BE2C (cell line): ENCODE results near the gene COX5A.
"Not testable (repeated sequence)": the region's sequence is repeated elsewhere in the genome, so short reads cannot be mapped to it uniquely, and the experiment has no call there.

ENCODE experiments used
- DNase-seq: peaks from one replicate; pipeline ENCODE4 v3.0.0-alpha.2; 2020
- H3K27me3 ChIP-seq: fragments of 250-450 bp; sonication (Bioruptor Pico); 2 replicates; pipeline ENCODE4 v1.5.1; 2020; ENCODE audit warnings: mild to moderate bottlenecking
- H3K36me3 ChIP-seq: fragments of 250-450 bp; sonication (Bioruptor Pico); 2 replicates; pipeline ENCODE4 v1.5.1; 2020; ENCODE audit warnings: mild to moderate bottlenecking
- H3K4me1 ChIP-seq: fragments of 250-450 bp; sonication (Bioruptor Pico); 2 replicates; pipeline ENCODE4 v1.5.1; 2020
- H3K4me3 ChIP-seq: 2 replicates; pipeline ENCODE4 v1.5.1; 2011; ENCODE audit warnings: low read depth, low read length
- H3K9me3 ChIP-seq: fragments of 250-450 bp; sonication (Bioruptor Pico); 2 replicates; pipeline ENCODE4 v1.5.1; 2020
- CTCF ChIP-seq: IDR thresholded peaks from 2 replicates; pipeline ENCODE4 v1.5.1; 2012; ENCODE audit warnings: mild to moderate bottlenecking, low read depth, low read length

COX5A gene

GRCh38 chr15:74951006-74951405 lies 13.1 kb upstream of the COX5A start:
- H3K4me1 ChIP-seq, result peaks cover 11% of the 10 kb centered on the region
- H3K36me3 ChIP-seq, result no peaks in the 10 kb centered on the region
- H3K9me3 ChIP-seq, result no peaks in the 10 kb centered on the region
- no peak overlapping the region for H3K4me3 ChIP-seq
- TF ChIP-seq CTCF, result no peak
- no peak for DNase-seq
- no peaks in the 10 kb centered on the region for H3K27me3 ChIP-seq

- TF ChIP-seq CTCF, result peak; percentile 100
- peak; percentile 79 for DNase-seq
- Histone ChIP-seq H3K4me3 (peak overlapping the region; percentile 34), H3K36me3 (no peaks in the 10 kb centered on the region), H3K9me3 (no peaks in the 10 kb centered on the region), H3K4me1 (peaks cover 11% of the 10 kb centered on the region), H3K27me3 (no peaks in the 10 kb centered on the region)
These were observed 12.4 kb upstream of the COX5A start for GRCh38 chr15:74950078-74950908.

- no peak for DNase-seq
These were observed 642 bp downstream of the COX5A start for GRCh38 chr15:74937272-74937589.

DNA sequence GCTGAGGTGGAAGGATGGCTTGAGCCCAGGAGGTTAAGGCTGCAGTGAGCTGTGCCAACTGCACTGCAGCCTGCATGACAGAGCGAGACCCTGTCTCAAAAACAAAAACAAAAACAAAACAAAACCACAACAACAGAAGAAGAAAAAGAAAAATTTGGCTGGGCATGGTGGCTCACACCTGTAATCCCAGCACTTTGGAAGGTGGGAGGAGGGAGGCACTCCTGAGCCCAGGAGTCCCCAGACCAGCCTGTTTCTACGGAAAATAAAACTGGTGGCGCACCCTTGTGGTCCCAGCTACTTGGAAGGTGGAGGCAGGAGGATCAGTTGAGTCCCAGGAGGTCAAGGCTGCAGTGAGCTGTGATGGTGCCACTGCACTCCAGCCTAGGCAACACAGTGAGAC lies 2.7 kb downstream of the COX5A start:
- H3K4me3 ChIP-seq, H3K4me1 ChIP-seq, H3K27me3 ChIP-seq, H3K9me3 ChIP-seq: not testable (repeated sequence)
- H3K36me3 ChIP-seq, result peaks cover 24% of the 10 kb centered on the region
- DNase-seq, result peak; percentile 40
- TF ChIP-seq CTCF, result peak; percentile 39

More at GRCh38 chr15:74937272-74937589, 642 bp downstream of the COX5A start:
- no peaks in the 10 kb centered on the region for H3K27me3 ChIP-seq
- H3K9me3 ChIP-seq, result no peaks in the 10 kb centered on the region
- TF ChIP-seq CTCF, result no peak
- no peaks in the 10 kb centered on the region for H3K4me1 ChIP-seq
- H3K36me3 ChIP-seq, result peaks cover 12% of the 10 kb centered on the region
- H3K4me3 ChIP-seq, result peak overlapping the region; percentile 80

DNA sequence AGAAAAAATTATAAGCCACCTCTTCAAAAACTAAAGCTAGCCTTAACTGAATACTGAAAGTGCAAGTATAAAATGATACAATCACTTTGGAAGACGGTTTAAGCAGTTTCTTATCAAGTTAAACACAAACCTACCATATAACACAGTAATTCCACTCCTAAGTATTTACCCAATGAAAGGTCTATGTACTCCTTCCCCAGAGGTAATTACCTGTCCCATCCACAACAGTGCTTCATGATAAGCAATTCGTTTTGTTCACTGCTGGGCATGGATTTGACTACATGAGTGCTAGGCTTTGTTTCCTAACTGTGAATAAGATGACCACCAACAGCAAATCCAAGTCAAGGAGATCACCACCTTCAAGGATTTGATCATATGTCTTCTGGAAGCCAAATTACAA lies 4.3 kb downstream of the COX5A start:
- H3K4me1 ChIP-seq, result no peaks in the 10 kb centered on the region
- no peaks in the 10 kb centered on the region; the same call in 1 of the 2 replicates for H3K9me3 ChIP-seq
- DNase-seq, result no peak
- peaks cover 40% of the 10 kb centered on the region for H3K36me3 ChIP-seq
- no peak for TF ChIP-seq CTCF
- H3K4me3 ChIP-seq, result no peak overlapping the region
- no peaks in the 10 kb centered on the region for H3K27me3 ChIP-seq

DNA sequence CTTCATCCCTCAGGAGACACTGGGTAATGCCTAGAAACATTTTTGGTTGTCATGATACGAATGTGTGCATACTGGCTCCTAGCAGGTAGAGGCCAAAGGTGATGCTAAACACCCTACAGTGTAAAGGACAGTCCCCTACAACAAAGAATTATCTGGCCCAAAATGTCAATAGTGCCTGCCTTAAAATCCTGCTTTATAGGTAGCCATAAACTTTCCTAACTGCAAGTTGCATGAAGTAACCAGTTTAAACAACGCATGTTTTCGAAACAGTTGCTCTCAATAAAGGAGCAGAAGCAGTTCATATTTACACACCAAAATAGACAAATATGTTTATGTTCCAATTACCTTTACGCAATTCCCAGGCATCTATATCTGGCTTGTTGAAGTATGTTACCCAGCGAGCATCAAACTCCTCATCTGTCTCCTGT lies 9.1 kb downstream of the COX5A start:
- Histone ChIP-seq H3K4me3 (no peak overlapping the region), H3K36me3 (peaks cover 68% of the 10 kb centered on the region), H3K27me3 (no peaks in the 10 kb centered on the region), H3K4me1 (no peaks in the 10 kb centered on the region), H3K9me3 (no peaks in the 10 kb centered on the region; the same call in 1 of the 2 replicates)
- DNase-seq, result no peak
- TF ChIP-seq CTCF, result no peak
